Measurements from ENCODE around the gene FTCDNL1. TPM values are rescaled to one million over a fixed set of nuclear protein-coding genes. Genes with fewer than 3 reads are reported as not detected.

The FTCDNL1 gene
- total RNA-seq, 1 donor from 2014 or later: 0.90 TPM

DNA sequence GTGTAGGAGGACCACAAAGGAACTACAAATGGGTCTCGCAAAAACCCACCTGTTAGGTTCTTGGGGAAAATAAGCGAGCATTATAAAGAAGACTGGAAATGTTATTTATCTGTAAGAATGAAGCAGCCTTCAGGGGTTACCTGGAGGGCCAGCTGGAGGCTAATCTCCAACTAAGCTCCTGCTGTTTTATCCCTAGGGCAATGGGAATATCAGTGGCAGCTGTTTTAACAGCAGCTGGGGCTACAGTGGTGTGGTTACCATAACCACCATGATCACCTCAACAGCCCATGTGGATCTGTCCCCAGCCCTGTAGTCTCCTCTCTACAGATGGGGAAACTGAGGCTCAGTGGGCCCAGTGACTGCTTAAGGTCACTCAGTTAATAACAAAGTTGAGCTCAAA, 108.1 kb downstream of the FTCDNL1 start:
- no peak for DNase-seq (ENCODE audit: low read depth in 2 of 2)

DNA sequence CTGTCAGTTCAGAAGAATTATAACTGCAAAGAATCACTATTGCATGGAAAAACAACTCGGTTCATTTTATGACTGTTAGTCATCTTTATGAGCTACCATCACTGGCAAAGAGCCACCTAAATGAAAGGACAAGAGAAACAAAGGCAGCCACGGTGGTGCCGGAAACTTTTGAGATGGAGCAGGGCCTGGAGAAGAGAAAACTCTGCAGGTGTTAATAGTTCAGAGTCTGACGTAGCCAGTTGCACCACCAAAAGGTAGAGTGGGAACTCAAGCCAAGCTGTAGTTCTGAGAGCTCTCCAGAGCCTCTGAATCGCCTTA, 110.9 kb downstream of the FTCDNL1 start:
- DNase-seq (ENCODE audit: low read depth in 2 of 2): no peak

DNA sequence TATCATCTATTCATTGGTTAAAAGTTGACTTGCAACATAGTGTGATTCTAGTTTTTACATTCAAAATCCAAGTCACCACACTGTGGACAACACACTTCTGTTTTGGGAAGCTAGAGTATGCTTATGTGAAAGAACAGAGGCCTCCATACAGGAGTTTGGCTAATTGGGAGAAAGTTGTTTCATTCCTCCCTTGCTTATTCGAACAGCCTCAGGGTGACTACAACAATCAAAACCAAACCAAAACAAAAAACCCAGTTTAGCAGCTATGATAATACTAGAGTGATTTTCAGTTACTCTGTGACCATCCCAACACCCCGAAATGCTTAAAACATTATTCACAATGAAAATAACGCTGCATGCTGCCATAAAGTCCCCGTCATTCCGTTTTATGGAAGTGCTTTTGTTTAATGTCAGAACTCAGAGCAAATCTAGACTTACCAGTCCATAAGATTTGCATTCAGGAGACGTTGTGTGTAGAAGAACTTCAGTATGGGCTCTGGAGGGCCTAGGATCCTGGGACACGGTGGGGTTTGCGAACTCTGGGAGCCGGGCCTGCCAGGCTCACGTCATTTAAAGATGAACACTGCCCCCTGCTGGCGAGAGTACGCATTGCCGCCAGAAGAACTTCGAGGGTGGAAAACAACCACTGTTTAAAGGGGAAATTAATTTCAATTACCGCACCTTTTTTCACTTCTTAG, 111.4 kb downstream of the FTCDNL1 start:
- peak; percentile 28 to 57 for DNase-seq (ENCODE audit: low read depth in 2 of 2)

DNA sequence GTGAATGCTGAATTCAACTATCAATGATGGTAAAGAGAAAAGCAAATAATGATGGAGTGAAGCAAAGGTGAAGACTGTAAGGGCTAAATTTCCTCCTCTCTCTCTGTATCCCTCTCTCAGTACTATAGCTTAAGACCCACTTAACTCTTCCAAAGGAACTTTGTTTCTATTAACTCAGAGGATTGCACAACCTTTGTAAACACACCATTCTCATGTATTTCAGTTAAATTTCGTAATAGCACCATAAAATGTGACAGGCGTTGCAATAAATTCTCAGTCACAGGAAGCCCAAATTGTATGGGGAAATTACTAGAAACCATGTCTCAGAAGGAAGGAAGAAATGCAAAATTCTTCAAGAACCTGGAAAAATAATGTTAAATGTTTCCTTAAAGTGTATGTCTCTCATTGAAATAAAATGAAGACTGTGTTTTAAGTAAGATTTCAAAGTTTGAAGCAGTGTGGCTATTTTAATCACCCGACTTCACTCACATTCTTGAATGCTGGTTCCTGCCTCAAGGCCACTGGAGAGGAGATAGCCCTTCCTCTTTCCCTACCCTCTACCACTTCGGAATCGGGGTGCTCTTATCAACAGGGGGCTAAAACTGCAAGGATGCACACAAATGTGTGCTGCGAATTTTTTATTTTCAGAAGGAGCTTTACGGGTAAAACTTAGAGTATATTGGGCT, 112.1 kb downstream of the FTCDNL1 start:
- DNase-seq (ENCODE audit: low read depth in 2 of 2): no peak

DNA sequence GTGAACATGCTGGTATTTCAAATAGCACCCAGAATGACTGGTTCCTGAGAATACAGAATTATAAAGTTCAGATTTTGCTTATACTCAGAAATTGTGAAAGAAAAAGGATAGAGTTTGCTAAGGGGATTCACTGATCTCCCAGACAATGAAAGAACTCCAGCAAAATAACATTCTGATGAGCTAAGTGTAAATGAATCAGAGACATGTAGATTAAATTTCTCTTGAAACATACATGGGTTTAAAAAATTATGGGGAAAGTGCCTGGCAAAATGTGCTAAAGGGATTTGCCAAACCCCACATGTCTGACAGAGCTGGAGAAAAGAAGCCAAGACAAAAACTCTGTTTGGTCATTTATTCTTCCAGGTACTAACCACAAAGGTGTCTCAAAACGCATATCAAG, 116.3 kb downstream of the FTCDNL1 start:
- no peak for DNase-seq (ENCODE audit: low read depth in 2 of 2)

DNA sequence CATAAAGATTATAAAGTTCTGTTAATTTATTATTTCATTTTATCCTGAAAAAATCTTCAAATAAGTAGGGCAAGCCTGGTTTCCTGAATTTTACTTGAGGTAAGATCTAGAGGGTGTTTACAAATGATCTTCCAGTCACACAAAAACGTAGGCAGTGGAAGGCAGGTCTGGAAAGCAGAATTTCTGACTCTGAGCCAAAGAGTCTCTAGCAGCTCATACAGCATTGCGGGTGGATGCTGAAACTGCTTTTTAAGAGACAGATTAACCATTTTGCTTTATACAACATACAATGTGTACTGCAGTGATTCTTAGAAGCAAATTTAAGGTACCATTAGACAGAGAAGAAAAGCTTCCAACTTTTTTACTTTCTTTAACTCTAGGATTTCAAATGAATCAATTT, 117.0 kb downstream of the FTCDNL1 start:
- DNase-seq (ENCODE audit: low read depth in 2 of 2): no peak

DNA sequence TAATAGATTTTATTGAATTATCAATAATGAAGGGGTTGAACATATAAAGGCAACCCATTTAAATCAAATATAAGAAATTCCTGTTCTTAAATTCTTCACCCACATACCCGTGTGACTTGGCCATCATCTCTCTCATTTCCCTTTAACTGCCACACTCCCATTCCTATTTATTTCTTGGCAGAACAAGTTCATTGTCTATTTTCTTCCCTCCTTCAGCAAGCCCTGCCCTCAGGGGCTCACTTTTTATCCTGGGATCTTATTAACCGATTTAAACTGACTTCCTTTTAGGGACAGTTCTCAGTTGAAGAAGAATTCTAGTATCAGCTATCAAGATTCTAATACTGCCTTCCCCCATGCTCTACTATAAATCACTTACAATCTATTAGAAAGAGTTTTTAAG, 123.2 kb downstream of the FTCDNL1 start:
- no peak for DNase-seq (ENCODE audit: low read depth in 2 of 2)

DNA sequence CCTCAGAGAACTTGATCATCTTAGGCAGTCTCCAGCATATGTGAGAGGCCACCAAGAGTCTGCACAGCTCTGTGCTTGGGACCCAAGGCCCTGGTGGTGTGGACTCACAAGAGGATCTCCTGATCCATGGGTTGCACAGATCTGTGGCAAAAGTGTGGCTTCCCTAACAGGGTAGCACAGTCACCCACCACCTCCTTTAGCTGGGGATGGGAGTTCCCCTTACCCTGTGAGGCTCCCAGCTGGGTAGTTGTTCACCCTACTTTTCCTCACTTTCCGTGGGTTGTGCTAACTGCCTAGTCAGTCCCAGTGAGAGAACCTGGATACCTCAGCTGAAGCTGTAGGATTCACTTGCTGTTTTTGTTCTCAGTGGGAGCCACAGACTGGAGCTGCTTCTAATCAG, 123.7 kb downstream of the FTCDNL1 start:
- DNase-seq (ENCODE audit: low read depth in 2 of 2): no peak

DNA sequence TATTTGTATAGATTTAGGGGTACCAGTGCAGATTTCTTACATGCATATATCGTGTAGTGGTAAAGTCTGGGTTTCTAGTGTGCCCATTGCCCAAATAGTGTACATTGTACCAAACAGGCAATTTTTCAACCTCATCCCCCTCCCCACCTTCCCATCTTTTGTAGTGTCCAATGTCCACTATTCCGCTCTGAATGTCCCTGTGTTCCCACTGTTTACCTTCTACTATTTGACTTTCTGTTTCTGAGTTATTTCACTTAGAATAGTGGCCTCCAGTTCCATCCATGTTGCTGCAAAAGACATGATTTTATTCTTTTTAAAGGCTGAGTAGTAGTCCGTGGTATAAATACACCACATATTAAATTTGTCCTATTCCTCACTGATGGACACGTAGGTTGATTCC, 132.9 kb downstream of the FTCDNL1 start:
- no peak for DNase-seq (ENCODE audit: low read depth in 2 of 2)

DNA sequence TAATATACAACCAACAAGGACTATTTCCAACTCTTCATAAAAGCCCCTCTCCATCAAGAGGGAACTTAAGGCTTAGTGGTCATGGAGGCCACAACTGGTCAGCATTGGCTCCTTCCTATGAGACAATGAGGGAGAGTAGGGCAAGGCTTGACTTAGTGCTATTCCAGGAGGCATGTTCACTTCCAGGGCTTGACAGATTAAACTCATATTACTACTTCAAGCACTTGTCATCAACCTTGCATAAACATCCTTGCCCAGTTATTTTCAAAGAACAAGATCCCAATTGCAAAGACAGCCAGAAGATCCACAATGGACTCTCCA, 133.4 kb downstream of the FTCDNL1 start:
- no peak for DNase-seq (ENCODE audit: low read depth in 2 of 2)

DNA sequence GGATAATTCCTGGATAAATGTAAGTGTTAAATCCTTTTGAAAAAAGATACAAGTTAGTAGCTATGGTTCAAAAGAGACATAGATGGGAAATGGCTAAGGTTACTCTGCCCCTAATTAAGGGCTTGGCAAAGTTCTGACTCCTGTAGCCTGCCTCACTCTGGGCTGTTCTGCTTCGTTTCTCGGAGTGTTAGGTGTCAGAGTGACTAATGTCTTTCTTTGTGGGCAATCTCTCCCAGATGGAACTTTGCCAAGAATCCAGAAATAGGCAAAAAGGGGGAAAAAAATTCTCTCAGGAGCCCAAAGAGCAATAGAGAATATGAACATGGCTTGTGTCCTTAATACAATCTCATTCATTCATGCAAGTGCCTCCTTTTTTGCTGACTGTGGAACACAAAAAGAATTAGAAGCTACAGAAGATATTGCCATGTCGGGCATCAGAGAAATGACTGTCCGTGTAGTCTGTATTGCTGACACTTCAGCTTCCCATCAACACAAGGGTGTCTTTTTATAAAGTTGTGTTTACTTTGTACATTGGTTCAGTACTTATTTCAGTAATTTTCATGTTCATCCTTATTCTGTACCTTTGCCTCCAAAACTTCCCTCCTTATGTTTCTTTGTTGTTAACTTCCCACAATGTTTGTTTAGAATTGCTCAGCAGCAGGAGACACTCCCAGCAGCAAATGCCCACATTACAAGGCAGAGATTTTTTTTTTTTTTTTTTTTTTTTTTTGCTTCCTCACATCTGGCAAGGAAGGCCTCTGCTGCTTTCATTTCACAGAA, 134.0 kb downstream of the FTCDNL1 start:
- DNase-seq (ENCODE audit: low read depth in 2 of 2): no peak

DNA sequence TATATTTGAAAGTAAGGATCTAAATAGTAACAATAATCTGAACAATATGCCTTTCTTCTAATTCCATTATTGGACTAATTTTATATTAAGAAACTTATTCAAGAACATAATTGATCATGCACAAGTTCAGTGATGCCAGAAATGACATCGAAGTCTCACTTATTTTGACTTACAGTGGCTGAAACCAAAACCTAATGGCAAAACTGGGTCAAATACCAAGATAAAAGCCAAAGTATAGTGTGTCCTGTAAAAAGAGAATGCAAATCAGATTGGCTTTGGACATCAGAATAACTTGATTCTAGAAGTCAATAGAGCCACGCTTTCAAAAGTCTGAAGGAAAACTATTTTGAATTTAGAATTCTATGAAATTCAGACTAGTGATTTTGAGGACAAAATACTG, 137.2 kb downstream of the FTCDNL1 start:
- DNase-seq (ENCODE audit: low read depth in 2 of 2): no peak

DNA sequence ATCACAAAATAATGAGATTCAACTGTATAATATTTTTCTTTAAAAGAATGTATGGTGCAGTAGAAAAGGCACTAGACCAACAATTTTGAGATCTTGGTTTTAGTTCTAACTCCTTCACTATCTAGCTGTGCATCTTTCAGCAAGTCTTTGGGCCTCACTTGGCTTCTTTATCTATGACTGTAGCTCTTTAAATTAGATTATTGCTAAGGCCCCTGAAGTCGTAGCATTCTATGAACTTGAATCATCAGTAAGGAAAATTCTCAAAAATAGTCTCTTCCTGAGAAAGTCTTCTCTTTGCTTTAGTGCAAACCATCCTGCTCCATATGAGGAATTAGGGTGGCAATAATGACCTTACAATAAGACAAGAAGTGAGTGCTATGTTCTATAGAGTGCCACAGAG, 140.4 kb downstream of the FTCDNL1 start:
- no peak for DNase-seq (ENCODE audit: low read depth in 2 of 2)

Other genes with a start within 250 kb of the FTCDNL1 start
- 6.4 and 9.2 TPM in 2 replicates for gene C2orf69, start 60.1 kb upstream of the FTCDNL1 start, total RNA-seq
- 4.2 and 5.1 TPM in 2 replicates for gene TYW5, start 104.3 kb upstream of the FTCDNL1 start, total RNA-seq
- 24.9 and 28.4 TPM in 2 replicates for gene MAIP1, start 104.4 kb upstream of the FTCDNL1 start, total RNA-seq

Data from dermis microvascular lymphatic vessel endothelial cell (primary cell).